C4-2B (cell line): Measurements from ENCODE around the gene SUV39H2.

Experiments used
- ZFX ChIP-seq: fragments of 450-650 bp; IDR thresholded peaks from 2 replicates; pipeline ENCODE4 v1.6.1; 2017
- TF ChIP-seq, protein P1 (sequence below): fragments of 450-650 bp; conservative IDR thresholded peaks from 2 replicates; pipeline ENCODE4 v1.5.1; 2017; ENCODE audit warnings: mild to moderate bottlenecking

DNA sequence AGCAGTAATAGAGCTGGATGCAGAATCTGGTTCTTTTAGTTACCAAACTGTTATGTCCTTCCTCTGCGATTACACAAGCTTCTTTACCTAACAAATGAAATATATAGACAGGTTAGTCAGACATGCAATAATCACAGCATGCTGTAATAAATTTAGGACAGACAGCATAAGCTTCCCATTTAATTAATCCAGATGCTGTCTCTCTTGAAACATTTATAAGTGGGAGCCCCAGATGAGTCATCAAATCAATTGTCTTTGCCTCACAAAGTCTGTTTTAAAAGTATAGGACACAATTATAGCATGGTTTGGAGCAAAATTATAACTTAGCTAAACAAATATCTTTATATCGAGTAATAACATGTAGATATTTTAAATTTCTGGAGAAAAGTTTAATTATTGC is 42.5 kb upstream of the SUV39H2 start:
- TF ChIP-seq, protein P1, sequence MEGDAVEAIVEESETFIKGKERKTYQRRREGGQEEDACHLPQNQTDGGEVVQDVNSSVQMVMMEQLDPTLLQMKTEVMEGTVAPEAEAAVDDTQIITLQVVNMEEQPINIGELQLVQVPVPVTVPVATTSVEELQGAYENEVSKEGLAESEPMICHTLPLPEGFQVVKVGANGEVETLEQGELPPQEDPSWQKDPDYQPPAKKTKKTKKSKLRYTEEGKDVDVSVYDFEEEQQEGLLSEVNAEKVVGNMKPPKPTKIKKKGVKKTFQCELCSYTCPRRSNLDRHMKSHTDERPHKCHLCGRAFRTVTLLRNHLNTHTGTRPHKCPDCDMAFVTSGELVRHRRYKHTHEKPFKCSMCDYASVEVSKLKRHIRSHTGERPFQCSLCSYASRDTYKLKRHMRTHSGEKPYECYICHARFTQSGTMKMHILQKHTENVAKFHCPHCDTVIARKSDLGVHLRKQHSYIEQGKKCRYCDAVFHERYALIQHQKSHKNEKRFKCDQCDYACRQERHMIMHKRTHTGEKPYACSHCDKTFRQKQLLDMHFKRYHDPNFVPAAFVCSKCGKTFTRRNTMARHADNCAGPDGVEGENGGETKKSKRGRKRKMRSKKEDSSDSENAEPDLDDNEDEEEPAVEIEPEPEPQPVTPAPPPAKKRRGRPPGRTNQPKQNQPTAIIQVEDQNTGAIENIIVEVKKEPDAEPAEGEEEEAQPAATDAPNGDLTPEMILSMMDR, result no peak
- no peak; the same call in 1 of the 2 replicates for TF ChIP-seq ZFX
